ENCODE data around the gene NEXMIF.
"Not testable (repeated sequence)": the region's sequence is repeated elsewhere in the genome, so short reads cannot be mapped to it uniquely, and the experiment has no call there.

NEXMIF gene

GRCh38 chrX:74892561-74892960 is 32.7 kb downstream of the NEXMIF start:
- Histone ChIP-seq H3K27me3 (ENCODE audit: control insufficient read depth, insufficient read depth, low read length) (no peaks in the 10 kb centered on the region), H3K9ac (ENCODE audit: low read length) (no peak overlapping the region), H3K27ac (ENCODE audit: low read length) (no peak overlapping the region)

GRCh38 chrX:74890676-74891430 is 34.4 kb downstream of the NEXMIF start:
- H3K9ac ChIP-seq (ENCODE audit: low read length) = no peak overlapping the region
- no peaks in the 10 kb centered on the region for H3K4me1 ChIP-seq (ENCODE audit: control insufficient read depth, low read depth, low read length)
- H3K36me3 ChIP-seq (ENCODE audit: control insufficient read depth, low read depth, low read length) = no peaks in the 10 kb centered on the region
- no peak overlapping the region for H3K4me3 ChIP-seq (ENCODE audit: low read length)
- H3K27me3 ChIP-seq (ENCODE audit: control insufficient read depth, insufficient read depth, low read length) = no peaks in the 10 kb centered on the region
- peaks cover 8% of the 10 kb centered on the region for H3K9me3 ChIP-seq (ENCODE audit: control insufficient read depth, low read depth, low read length)
- no peak overlapping the region for H3K27ac ChIP-seq (ENCODE audit: low read length)

More at GRCh38 chrX:74892561-74892960, 32.7 kb downstream of the NEXMIF start:
- Histone ChIP-seq H3K9me3 (ENCODE audit: control insufficient read depth, low read depth, low read length) (peaks cover 13% of the 10 kb centered on the region), H3K36me3 (ENCODE audit: control insufficient read depth, low read depth, low read length) (no peaks in the 10 kb centered on the region), H3K4me1 (ENCODE audit: control insufficient read depth, low read depth, low read length) (no peaks in the 10 kb centered on the region), H3K4me3 (ENCODE audit: low read length) (no peak overlapping the region)

GRCh38 chrX:74882383-74882782 is 42.9 kb downstream of the NEXMIF start:
- not testable (repeated sequence) for H3K4me3 ChIP-seq (ENCODE audit: low read length); H3K36me3 ChIP-seq (ENCODE audit: control insufficient read depth, low read depth, low read length)
- H3K9me3 ChIP-seq (ENCODE audit: control insufficient read depth, low read depth, low read length) = peaks cover 19% of the 10 kb centered on the region

GRCh38 chrX:74865725-74866124 is 59.5 kb downstream of the NEXMIF start:
- no peaks in the 10 kb centered on the region for H3K36me3 ChIP-seq (ENCODE audit: control insufficient read depth, low read depth, low read length)
- H3K4me3 ChIP-seq (ENCODE audit: low read length) = no peak overlapping the region
- H3K9me3 ChIP-seq (ENCODE audit: control insufficient read depth, low read depth, low read length) = peaks cover 43% of the 10 kb centered on the region

More at GRCh38 chrX:74882383-74882782, 42.9 kb downstream of the NEXMIF start:
- H3K4me1 ChIP-seq (ENCODE audit: control insufficient read depth, low read depth, low read length); H3K27ac ChIP-seq (ENCODE audit: low read length); H3K27me3 ChIP-seq (ENCODE audit: control insufficient read depth, insufficient read depth, low read length); H3K9ac ChIP-seq (ENCODE audit: low read length): not testable (repeated sequence)

GRCh38 chrX:74853255-74853654 is 72.0 kb downstream of the NEXMIF start:
- Histone ChIP-seq H3K27ac (ENCODE audit: low read length) (no peak overlapping the region), H3K9me3 (ENCODE audit: control insufficient read depth, low read depth, low read length) (peaks cover 67% of the 10 kb centered on the region), H3K9ac (ENCODE audit: low read length) (no peak overlapping the region), H3K27me3 (ENCODE audit: control insufficient read depth, insufficient read depth, low read length) (no peaks in the 10 kb centered on the region), H3K36me3 (ENCODE audit: control insufficient read depth, low read depth, low read length) (no peaks in the 10 kb centered on the region), H3K4me1 (ENCODE audit: control insufficient read depth, low read depth, low read length) (no peaks in the 10 kb centered on the region), H3K4me3 (ENCODE audit: low read length) (no peak overlapping the region)

More at GRCh38 chrX:74865725-74866124, 59.5 kb downstream of the NEXMIF start:
- H3K9ac ChIP-seq (ENCODE audit: low read length) = no peak overlapping the region
- no peaks in the 10 kb centered on the region for H3K27me3 ChIP-seq (ENCODE audit: control insufficient read depth, insufficient read depth, low read length)
- H3K4me1 ChIP-seq (ENCODE audit: control insufficient read depth, low read depth, low read length) = no peaks in the 10 kb centered on the region
- no peak overlapping the region for H3K27ac ChIP-seq (ENCODE audit: low read length)

- Histone ChIP-seq H3K27me3 (ENCODE audit: control insufficient read depth, insufficient read depth, low read length) (no peaks in the 10 kb centered on the region), H3K4me1 (ENCODE audit: control insufficient read depth, low read depth, low read length) (no peaks in the 10 kb centered on the region), H3K36me3 (ENCODE audit: control insufficient read depth, low read depth, low read length) (no peaks in the 10 kb centered on the region), H3K27ac (ENCODE audit: low read length) (no peak overlapping the region), H3K4me3 (ENCODE audit: low read length) (no peak overlapping the region), H3K9me3 (ENCODE audit: control insufficient read depth, low read depth, low read length) (peaks cover 14% of the 10 kb centered on the region), H3K9ac (ENCODE audit: low read length) (no peak overlapping the region)
These were observed 89.7 kb downstream of the NEXMIF start for GRCh38 chrX:74835566-74835965.

- not testable (repeated sequence) for H3K4me1 ChIP-seq (ENCODE audit: control insufficient read depth, low read depth, low read length); H3K27me3 ChIP-seq (ENCODE audit: control insufficient read depth, insufficient read depth, low read length); H3K36me3 ChIP-seq (ENCODE audit: control insufficient read depth, low read depth, low read length); H3K9ac ChIP-seq (ENCODE audit: low read length); H3K27ac ChIP-seq (ENCODE audit: low read length); H3K4me3 ChIP-seq (ENCODE audit: low read length)
- H3K9me3 ChIP-seq (ENCODE audit: control insufficient read depth, low read depth, low read length) = peaks cover 11% of the 10 kb centered on the region
These were observed 105.5 kb downstream of the NEXMIF start for GRCh38 chrX:74819797-74820196.

- no peak overlapping the region for H3K4me3 ChIP-seq (ENCODE audit: low read length)
- H3K9me3 ChIP-seq (ENCODE audit: control insufficient read depth, low read depth, low read length) = peaks cover 21% of the 10 kb centered on the region
- H3K27me3 ChIP-seq (ENCODE audit: control insufficient read depth, insufficient read depth, low read length) = no peaks in the 10 kb centered on the region
- no peak overlapping the region for H3K27ac ChIP-seq (ENCODE audit: low read length)
- H3K36me3 ChIP-seq (ENCODE audit: control insufficient read depth, low read depth, low read length) = no peaks in the 10 kb centered on the region
- H3K4me1 ChIP-seq (ENCODE audit: control insufficient read depth, low read depth, low read length) = peaks cover 4% of the 10 kb centered on the region
- H3K9ac ChIP-seq (ENCODE audit: low read length) = no peak overlapping the region
These were observed 110.6 kb downstream of the NEXMIF start for GRCh38 chrX:74814681-74815080.

GRCh38 chrX:74804574-74804973 is 120.7 kb downstream of the NEXMIF start:
- Histone ChIP-seq H3K9me3 (ENCODE audit: control insufficient read depth, low read depth, low read length) (peaks cover 24% of the 10 kb centered on the region), H3K27ac (ENCODE audit: low read length) (no peak overlapping the region), H3K27me3 (ENCODE audit: control insufficient read depth, insufficient read depth, low read length) (no peaks in the 10 kb centered on the region), H3K36me3 (ENCODE audit: control insufficient read depth, low read depth, low read length) (no peaks in the 10 kb centered on the region), H3K9ac (ENCODE audit: low read length) (no peak overlapping the region), H3K4me3 (ENCODE audit: low read length) (no peak overlapping the region), H3K4me1 (ENCODE audit: control insufficient read depth, low read depth, low read length) (peaks cover 1% of the 10 kb centered on the region)

GRCh38 chrX:74800062-74800461 is 125.2 kb downstream of the NEXMIF start:
- no peak overlapping the region for H3K27ac ChIP-seq (ENCODE audit: low read length)

GRCh38 chrX:74797338-74797887 is 127.8 kb downstream of the NEXMIF start:
- H3K9ac ChIP-seq (ENCODE audit: low read length) = no peak overlapping the region
- peaks cover 14% of the 10 kb centered on the region for H3K9me3 ChIP-seq (ENCODE audit: control insufficient read depth, low read depth, low read length)

More at GRCh38 chrX:74800062-74800461, 125.2 kb downstream of the NEXMIF start:
- Histone ChIP-seq H3K4me1 (ENCODE audit: control insufficient read depth, low read depth, low read length) (no peaks in the 10 kb centered on the region), H3K9ac (ENCODE audit: low read length) (no peak overlapping the region), H3K9me3 (ENCODE audit: control insufficient read depth, low read depth, low read length) (peaks cover 17% of the 10 kb centered on the region), H3K27me3 (ENCODE audit: control insufficient read depth, insufficient read depth, low read length) (no peaks in the 10 kb centered on the region), H3K4me3 (ENCODE audit: low read length) (no peak overlapping the region), H3K36me3 (ENCODE audit: control insufficient read depth, low read depth, low read length) (no peaks in the 10 kb centered on the region)

More at GRCh38 chrX:74797338-74797887, 127.8 kb downstream of the NEXMIF start:
- Histone ChIP-seq H3K4me1 (ENCODE audit: control insufficient read depth, low read depth, low read length) (no peaks in the 10 kb centered on the region), H3K4me3 (ENCODE audit: low read length) (no peak overlapping the region), H3K27ac (ENCODE audit: low read length) (no peak overlapping the region), H3K36me3 (ENCODE audit: control insufficient read depth, low read depth, low read length) (no peaks in the 10 kb centered on the region), H3K27me3 (ENCODE audit: control insufficient read depth, insufficient read depth, low read length) (no peaks in the 10 kb centered on the region)
